ENCODE measurements around the gene DOCK3.
"Not testable (repeated sequence)": the region's sequence is repeated elsewhere in the genome, so short reads cannot be mapped to it uniquely, and the experiment has no call there.

Gene DOCK3

DNA sequence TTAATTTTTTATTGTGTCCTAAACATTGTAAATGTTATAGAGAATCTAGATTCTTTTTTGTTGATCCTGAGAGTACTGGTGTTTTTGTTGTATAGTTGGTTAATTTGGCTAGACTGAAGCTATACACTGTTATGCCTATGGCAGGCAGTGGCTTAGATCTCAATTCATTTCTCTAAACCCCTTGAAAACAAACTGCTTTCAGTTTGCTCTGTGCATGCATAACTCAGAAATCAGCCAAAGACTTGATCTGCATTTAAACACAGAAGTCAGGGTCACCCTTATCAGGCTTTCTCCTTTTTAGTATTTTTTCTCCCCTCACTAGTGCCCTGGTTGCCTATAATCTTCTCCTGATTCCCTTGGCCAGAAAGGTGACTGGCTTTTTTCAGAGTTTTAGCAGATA, 360.9 kb downstream of the DOCK3 start:
- no peak for DNase-seq (ENCODE audit: insufficient read length, low spot score)
- no peak for FAIRE-seq
- no peak for TF ChIP-seq POLR2A (IDR thresholded peaks at IDR 0.05; ENCODE audit: low read depth, low read length)
- TF ChIP-seq POLR2AphosphoS5 (IDR thresholded peaks at IDR 0.05; ENCODE audit: low read depth, low read length) = no peak
- no peak for TF ChIP-seq PAX5 (IDR thresholded peaks at IDR 0.05; ENCODE audit: insufficient read depth, low read length, severe bottlenecking)
- TF ChIP-seq SPI1 (IDR thresholded peaks at IDR 0.05; ENCODE audit: low read depth, low read length) = no peak
- TF ChIP-seq POU2F2 (IDR thresholded peaks at IDR 0.05; ENCODE audit: low read depth, low read length) = no peak
- no peak for TF ChIP-seq TAF1 (IDR thresholded peaks at IDR 0.05; ENCODE audit: low read depth, low read length)

DNA sequence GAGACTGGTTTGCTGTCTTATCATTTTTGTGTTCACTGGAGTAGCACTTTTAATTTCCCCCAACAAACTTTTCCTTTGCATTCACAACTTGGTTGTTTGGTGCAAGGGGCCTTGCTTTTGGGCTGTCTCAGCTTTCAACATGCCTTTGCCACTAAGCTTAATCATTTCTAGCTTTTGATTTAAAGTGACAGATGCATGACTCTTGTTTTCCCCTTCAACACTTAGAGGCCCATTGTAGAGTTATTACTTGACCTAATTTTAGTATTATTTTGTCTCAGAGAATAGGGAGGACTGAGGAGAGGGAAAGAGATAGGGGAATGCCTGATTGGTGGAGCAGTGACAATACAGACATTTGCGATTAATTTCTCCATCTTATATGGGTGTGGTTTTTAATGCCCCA, 370.3 kb downstream of the DOCK3 start:
- TF ChIP-seq POLR2AphosphoS5 (IDR thresholded peaks at IDR 0.05; ENCODE audit: low read depth, low read length) (no peak), POU2F2 (IDR thresholded peaks at IDR 0.05; ENCODE audit: low read depth, low read length) (no peak), POLR2A (IDR thresholded peaks at IDR 0.05; ENCODE audit: low read depth, low read length) (no peak), PAX5 (IDR thresholded peaks at IDR 0.05; ENCODE audit: insufficient read depth, low read length, severe bottlenecking) (no peak), TAF1 (IDR thresholded peaks at IDR 0.05; ENCODE audit: low read depth, low read length) (no peak), SPI1 (IDR thresholded peaks at IDR 0.05; ENCODE audit: low read depth, low read length) (no peak)
- DNase-seq (ENCODE audit: insufficient read length, low spot score) = no peak
- FAIRE-seq = no peak

DNA sequence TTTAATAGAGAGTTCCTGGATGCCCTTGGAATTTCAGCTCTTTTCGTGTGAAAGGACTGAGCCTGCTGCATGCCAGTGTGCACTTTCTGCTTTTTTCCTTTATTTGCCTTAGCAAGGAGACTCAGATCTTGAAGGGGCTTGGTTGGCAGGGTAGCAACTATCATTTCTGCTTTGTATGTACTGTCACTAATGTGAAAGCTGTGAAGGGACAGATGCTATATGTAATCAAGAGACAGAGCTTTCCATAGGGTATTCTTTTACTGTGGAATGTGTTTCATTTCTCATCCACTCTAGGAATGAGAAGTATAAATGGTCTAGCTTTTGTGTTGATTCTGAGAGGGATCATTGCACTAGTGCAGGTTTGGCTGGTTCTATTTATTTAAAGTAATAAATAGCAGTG, 377.8 kb downstream of the DOCK3 start:
- FAIRE-seq = no peak
- no peak for TF ChIP-seq SPI1 (IDR thresholded peaks at IDR 0.05; ENCODE audit: low read depth, low read length)
- no peak for TF ChIP-seq TAF1 (IDR thresholded peaks at IDR 0.05; ENCODE audit: low read depth, low read length)
- no peak for TF ChIP-seq PAX5 (IDR thresholded peaks at IDR 0.05; ENCODE audit: insufficient read depth, low read length, severe bottlenecking)
- TF ChIP-seq POLR2AphosphoS5 (IDR thresholded peaks at IDR 0.05; ENCODE audit: low read depth, low read length) = no peak
- TF ChIP-seq POLR2A (IDR thresholded peaks at IDR 0.05; ENCODE audit: low read depth, low read length) = no peak
- no peak for TF ChIP-seq POU2F2 (IDR thresholded peaks at IDR 0.05; ENCODE audit: low read depth, low read length)
- no peak for DNase-seq (ENCODE audit: insufficient read length, low spot score)

DNA sequence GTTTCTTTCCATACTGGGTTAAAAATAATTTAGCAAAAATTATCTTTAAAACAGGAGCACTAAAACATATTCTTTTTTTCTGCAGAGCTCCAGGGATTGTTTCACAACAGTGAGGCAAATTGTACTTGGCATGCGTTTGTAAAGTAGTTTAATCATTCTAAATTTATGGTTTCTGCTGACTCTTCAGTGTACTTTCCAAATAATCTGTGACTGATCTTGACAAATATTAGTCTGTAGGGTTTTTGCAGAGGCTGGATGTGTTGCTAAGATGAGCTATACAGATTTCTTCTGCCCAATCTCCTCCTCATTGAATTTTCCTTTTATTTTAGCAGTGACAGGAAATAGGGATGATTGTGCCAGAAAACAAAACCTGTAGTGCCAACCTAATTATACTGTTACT, 382.4 kb downstream of the DOCK3 start:
- FAIRE-seq = no peak
- no peak for DNase-seq (ENCODE audit: insufficient read length, low spot score)
- no peak for TF ChIP-seq TAF1 (IDR thresholded peaks at IDR 0.05; ENCODE audit: low read depth, low read length)
- no peak for TF ChIP-seq POLR2AphosphoS5 (IDR thresholded peaks at IDR 0.05; ENCODE audit: low read depth, low read length)
- TF ChIP-seq SPI1 (IDR thresholded peaks at IDR 0.05; ENCODE audit: low read depth, low read length) = no peak
- no peak for TF ChIP-seq POLR2A (IDR thresholded peaks at IDR 0.05; ENCODE audit: low read depth, low read length)
- no peak for TF ChIP-seq PAX5 (IDR thresholded peaks at IDR 0.05; ENCODE audit: insufficient read depth, low read length, severe bottlenecking)
- TF ChIP-seq POU2F2 (IDR thresholded peaks at IDR 0.05; ENCODE audit: low read depth, low read length) = no peak

- FAIRE-seq (no peak), DNase-seq (ENCODE audit: insufficient read length, low spot score) (no peak)
- TF ChIP-seq POLR2A (IDR thresholded peaks at IDR 0.05; ENCODE audit: low read depth, low read length) (no peak), TAF1 (IDR thresholded peaks at IDR 0.05; ENCODE audit: low read depth, low read length) (no peak), PAX5 (IDR thresholded peaks at IDR 0.05; ENCODE audit: insufficient read depth, low read length, severe bottlenecking) (no peak), POLR2AphosphoS5 (IDR thresholded peaks at IDR 0.05; ENCODE audit: low read depth, low read length) (no peak), POU2F2 (IDR thresholded peaks at IDR 0.05; ENCODE audit: low read depth, low read length) (no peak), SPI1 (IDR thresholded peaks at IDR 0.05; ENCODE audit: low read depth, low read length) (no peak)
These were observed 388.3 kb downstream of the DOCK3 start for GRCh38 chr3:51063053-51063452.

GRCh38 chr3:51075221-51075775, 400.6 kb downstream of the DOCK3 start:
- TF ChIP-seq POLR2A (IDR thresholded peaks at IDR 0.05; ENCODE audit: low read depth, low read length) (no peak), POLR2AphosphoS5 (IDR thresholded peaks at IDR 0.05; ENCODE audit: low read depth, low read length) (no peak), POU2F2 (IDR thresholded peaks at IDR 0.05; ENCODE audit: low read depth, low read length) (no peak), TAF1 (IDR thresholded peaks at IDR 0.05; ENCODE audit: low read depth, low read length) (no peak), SPI1 (IDR thresholded peaks at IDR 0.05; ENCODE audit: low read depth, low read length) (no peak), PAX5 (IDR thresholded peaks at IDR 0.05; ENCODE audit: insufficient read depth, low read length, severe bottlenecking) (no peak)
- DNase-seq (ENCODE audit: insufficient read length, low spot score) (no peak), FAIRE-seq (no peak)

DNA sequence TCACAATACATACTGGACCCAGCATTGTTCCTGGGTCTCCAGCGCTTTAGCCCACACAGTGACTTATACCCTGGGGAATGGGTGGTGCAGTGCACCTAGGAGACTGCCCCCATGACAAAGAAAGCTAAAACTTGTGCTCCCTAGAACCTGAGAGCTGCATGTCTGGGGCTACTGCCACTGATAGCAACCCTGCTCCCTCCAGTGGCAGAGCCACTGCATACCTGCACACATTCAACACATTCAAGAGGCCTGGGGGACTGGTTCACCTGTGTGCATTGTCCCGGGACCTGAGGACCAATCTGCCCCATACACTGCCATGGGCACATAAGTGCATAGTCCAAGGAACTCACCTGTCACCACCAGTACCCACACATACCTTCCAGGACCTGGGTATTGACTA, 407.6 kb downstream of the DOCK3 start:
- FAIRE-seq = no peak
- TF ChIP-seq POU2F2 (IDR thresholded peaks at IDR 0.05; ENCODE audit: low read depth, low read length) (no peak), PAX5 (IDR thresholded peaks at IDR 0.05; ENCODE audit: insufficient read depth, low read length, severe bottlenecking) (no peak), TAF1 (IDR thresholded peaks at IDR 0.05; ENCODE audit: low read depth, low read length) (no peak), POLR2A (IDR thresholded peaks at IDR 0.05; ENCODE audit: low read depth, low read length) (no peak), POLR2AphosphoS5 (IDR thresholded peaks at IDR 0.05; ENCODE audit: low read depth, low read length) (no peak), SPI1 (IDR thresholded peaks at IDR 0.05; ENCODE audit: low read depth, low read length) (no peak)
- no peak for DNase-seq (ENCODE audit: insufficient read length, low spot score)

DNA sequence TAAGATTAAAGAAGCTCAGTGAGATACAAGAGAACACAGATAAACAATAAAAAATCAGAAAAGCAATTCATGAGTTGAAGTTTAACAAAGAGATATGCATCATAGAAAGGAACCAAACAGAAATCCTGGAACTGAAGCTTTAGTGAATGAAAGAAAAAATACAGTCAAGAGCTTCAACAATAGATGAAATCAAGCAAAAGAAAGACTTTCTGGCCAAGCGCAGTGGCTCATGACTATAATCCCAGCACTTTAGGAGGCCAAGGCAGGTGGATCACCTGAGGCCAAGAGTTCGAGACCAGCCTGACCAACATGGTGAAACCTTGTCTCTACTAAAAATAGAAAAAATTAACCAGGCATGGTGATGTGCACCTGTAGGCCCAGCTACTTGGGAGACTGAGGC, 408.8 kb downstream of the DOCK3 start:
- TF ChIP-seq TAF1 (IDR thresholded peaks at IDR 0.05; ENCODE audit: low read depth, low read length) (no peak), SPI1 (IDR thresholded peaks at IDR 0.05; ENCODE audit: low read depth, low read length) (no peak), POLR2AphosphoS5 (IDR thresholded peaks at IDR 0.05; ENCODE audit: low read depth, low read length) (no peak), PAX5 (IDR thresholded peaks at IDR 0.05; ENCODE audit: insufficient read depth, low read length, severe bottlenecking) (no peak), POLR2A (IDR thresholded peaks at IDR 0.05; ENCODE audit: low read depth, low read length) (no peak), POU2F2 (IDR thresholded peaks at IDR 0.05; ENCODE audit: low read depth, low read length) (no peak)
- FAIRE-seq (no peak), DNase-seq (ENCODE audit: insufficient read length, low spot score) (no peak)

- not testable (repeated sequence) for FAIRE-seq
These were observed 417.4 kb downstream of the DOCK3 start for GRCh38 chr3:51092141-51092540.

GRCh38 chr3:51094838-51095237, 420.1 kb downstream of the DOCK3 start:
- FAIRE-seq; DNase-seq (ENCODE audit: insufficient read length, low spot score): not testable (repeated sequence)

More at GRCh38 chr3:51092141-51092540, 417.4 kb downstream of the DOCK3 start:
- not testable (repeated sequence) for DNase-seq (ENCODE audit: insufficient read length, low spot score)

Data from GM12891 (cell line).